Common myeloid progenitor, CD34-positive (primary cell): Measurements from ENCODE around the gene STN1.

Source experiments
- CTCF ChIA-PET: fragments of 350-600 bp; sonication (Branson Sonifier 250); formaldehyde crosslinking; loops from one replicate; lab custom pipeline; 2021; ENCODE audit warnings: antibody characterized with exemption; lab: Charles Lee
- POLR2A ChIA-PET: fragments of 350-600 bp; sonication (Branson Sonifier 250); formaldehyde crosslinking; loops from one replicate; lab custom pipeline; 2021; ENCODE audit warnings: antibody characterized with exemption; lab: Charles Lee
- DNase-seq, 3 donors: peaks; one replicate each; pipeline versions ENCODE4 v3.0.0 to v3.0.0-alpha.2; 2013
- H3K27ac ChIP-seq, 2 experiments: 1 replicate in 1 of 2; 2 replicates in 1 of 2; pipeline ENCODE4 v1.7.0; 2013; ENCODE audit warnings: inconsistent platforms in 2 of 2, low read length in 2 of 2, mild to moderate bottlenecking in 2 of 2, low read depth in 1 of 2, moderate library complexity in 1 of 2; ENCODE audit not compliant: severe bottlenecking in 2 of 2, insufficient read depth in 1 of 2, poor library complexity in 1 of 2
- H3K27me3 ChIP-seq, 5 experiments: replicated peaks in 2 of 5; 1 replicate in 3 of 5; 2 replicates in 2 of 5; pipeline versions ENCODE4 v1.6.1 to v1.7.0; 2013; ENCODE audit warnings: low read length in 4 of 5, mild to moderate bottlenecking in 2 of 5, moderate library complexity in 2 of 5, inconsistent platforms in 1 of 5; ENCODE audit not compliant: insufficient read depth in 5 of 5, control insufficient read depth in 4 of 5
- H3K36me3 ChIP-seq, 4 experiments: 1 replicate in 2 of 4; 2 replicates in 2 of 4; pipeline versions ENCODE4 v1.6.1 to v1.7.0; 2013; ENCODE audit warnings: low read length in 3 of 4, control low read depth in 1 of 4, mild to moderate bottlenecking in 1 of 4; ENCODE audit not compliant: control insufficient read depth in 4 of 4, insufficient read depth in 4 of 4
- H3K4me1 ChIP-seq, 4 experiments: 1 replicate in 3 of 4; 2 replicates in 1 of 4; pipeline versions ENCODE4 v1.6.1 to v1.7.1; 2013; ENCODE audit warnings: low read length in 3 of 4, mild to moderate bottlenecking in 3 of 4, control low read depth in 1 of 4, inconsistent platforms in 1 of 4, moderate library complexity in 1 of 4; ENCODE audit not compliant: control insufficient read depth in 4 of 4, insufficient read depth in 4 of 4; ENCODE audit errors: control extremely low read depth in 1 of 4
- H3K4me3 ChIP-seq, 7 experiments: 1 replicate in 4 of 7; 2 replicates in 3 of 7; pipeline versions ENCODE4 v1.5.1 to v1.7.0; 2013; ENCODE audit warnings: mild to moderate bottlenecking in 7 of 7, low read length in 6 of 7, moderate library complexity in 6 of 7, inconsistent platforms in 2 of 7, low read depth in 2 of 7, control low read depth in 1 of 7; ENCODE audit not compliant: insufficient read depth in 4 of 7, control insufficient read depth in 1 of 7; ENCODE audit errors: extremely low read depth in 1 of 7
- H3K9me3 ChIP-seq, 5 experiments: 1 replicate in 4 of 5; 2 replicates in 1 of 5; pipeline versions ENCODE4 v1.6.1 to v1.7.1; 2013; ENCODE audit warnings: low read length in 4 of 5, mild to moderate bottlenecking in 2 of 5, inconsistent platforms in 1 of 5, low read depth in 1 of 5, moderate library complexity in 1 of 5; ENCODE audit not compliant: control insufficient read depth in 4 of 5, insufficient read depth in 2 of 5; ENCODE audit errors: control extremely low read depth in 1 of 5
- WGBS: methylation state at CpG from one replicate; pipeline ENCODE4 v1.1.5; 2013; ENCODE audit not compliant: insufficient coverage; 5-methylcytosine and 5-hydroxymethylcytosine counted together

Gene STN1

DNA sequence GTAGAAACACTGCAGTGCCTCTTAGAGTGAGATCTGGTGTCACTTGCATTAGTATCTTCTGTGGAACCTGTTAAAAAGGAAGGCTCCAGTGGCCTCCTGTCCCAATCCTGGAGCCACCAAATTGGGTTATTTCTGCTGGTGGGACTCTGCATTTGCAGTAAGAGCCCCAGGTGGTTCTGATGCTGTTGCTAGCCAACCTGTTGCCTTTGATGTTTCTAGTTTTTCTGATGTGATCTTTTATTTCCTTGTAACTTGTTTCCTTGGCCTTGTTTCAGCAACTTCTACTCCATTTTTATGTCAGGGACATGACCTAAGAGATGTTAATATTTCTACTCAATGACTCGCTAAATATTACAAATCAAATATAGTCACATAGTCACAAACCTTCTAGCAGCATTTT, 12.5 kb upstream of the STN1 start:
- POLR2A ChIA-PET = interaction anchor here (0.9 kb wide), 1 partner anchor 13 kb away, joined by 3 read pairs; no protein-coding TSS in a partner anchor
- H3K4me3 ChIP-seq = no peak overlapping the region

GRCh38 chr10:103929381-103929921, 11.5 kb upstream of the STN1 start:
- H3K27ac ChIP-seq = no peak overlapping the region
- H3K36me3 ChIP-seq = no peaks in the 10 kb centered on the region
- CTCF ChIA-PET = interaction anchor here (1.4 kb wide), 1 partner anchor 13 kb away, joined by 3 read pairs; no protein-coding TSS in a partner anchor
- H3K4me1 ChIP-seq = no peaks in the 10 kb centered on the region
- DNase-seq = no peak
- H3K27me3 ChIP-seq = no peaks in the 10 kb centered on the region
- POLR2A ChIA-PET = interaction anchor here (0.6 to 0.9 kb wide), 2 partner anchors 14 to 37 kb away, joined by 3 read pairs; no protein-coding TSS in a partner anchor
- H3K9me3 ChIP-seq = no peaks in the 10 kb centered on the region
- 99% methylated on average over 5 of the region's 7 CpGs for WGBS
- no peak overlapping the region for H3K4me3 ChIP-seq

More for the DNA sequence above, 12.5 kb upstream of the STN1 start:
- no peak for DNase-seq
- Histone ChIP-seq H3K27me3 (no peaks in the 10 kb centered on the region), H3K27ac (no peak overlapping the region), H3K9me3 (no peaks in the 10 kb centered on the region), H3K4me1 (no peaks in the 10 kb centered on the region), H3K36me3 (no peaks in the 10 kb centered on the region)
- CTCF ChIA-PET = interaction anchor here (1.4 to 1.7 kb wide), 2 partner anchors 9 to 12 kb away, joined by 3 to 5 read pairs; no protein-coding TSS in a partner anchor
- WGBS = no CpG with 5 or more reads among the region's 1 CpG

- H3K27me3 ChIP-seq = no peaks in the 10 kb centered on the region
- H3K27ac ChIP-seq = no peak overlapping the region
- POLR2A ChIA-PET = no interaction called here
- H3K4me1 ChIP-seq = no peaks in the 10 kb centered on the region
- CTCF ChIA-PET = interaction anchor here (1.3 kb wide), 1 partner anchor 37 kb away, joined by 4 read pairs; no protein-coding TSS in a partner anchor
- 97% methylated on average over 6 of the region's 6 CpGs for WGBS
- H3K4me3 ChIP-seq = no peak overlapping the region
- no peak for DNase-seq
- no peaks in the 10 kb centered on the region for H3K36me3 ChIP-seq
- H3K9me3 ChIP-seq = no peaks in the 10 kb centered on the region
Observed at GRCh38 chr10:103928784-103929183, 10.8 kb upstream of the STN1 start.

GRCh38 chr10:103926722-103927319, 8.8 kb upstream of the STN1 start:
- H3K4me3 ChIP-seq = no peak overlapping the region
- H3K36me3 ChIP-seq = no peaks in the 10 kb centered on the region
- H3K27me3 ChIP-seq = no peaks in the 10 kb centered on the region
- WGBS = 100% methylated on average over 1 of the region's 2 CpGs
- H3K9me3 ChIP-seq = no peaks in the 10 kb centered on the region
- ChIA-PET CTCF (interaction anchor here (0.5 to 1.8 kb wide), 5 partner anchors 19 to 318 kb away, joined by 3 to 7 read pairs (median 4); no protein-coding TSS in a partner anchor), POLR2A (no interaction called here)
- no peak overlapping the region for H3K27ac ChIP-seq
- DNase-seq = no peak
- H3K4me1 ChIP-seq = peaks cover 0 to 2% (median 1%) of the 10 kb centered on the region in 4 experiments

GRCh38 chr10:103925591-103925990, 7.6 kb upstream of the STN1 start:
- POLR2A ChIA-PET = no interaction called here
- Histone ChIP-seq H3K36me3 (no peaks in the 10 kb centered on the region), H3K9me3 (no peaks in the 10 kb centered on the region), H3K4me1 (peaks cover 0 to 10% (median 4%) of the 10 kb centered on the region in 4 experiments), H3K4me3 (no peak overlapping the region), H3K27ac (no peak overlapping the region), H3K27me3 (no peaks in the 10 kb centered on the region)
- 100% methylated on average over 1 of the region's 1 CpG for WGBS
- CTCF ChIA-PET = interaction anchor here (1.4 kb wide), 1 partner anchor 38 kb away, joined by 3 read pairs; no protein-coding TSS in a partner anchor
- DNase-seq = no peak

GRCh38 chr10:103923502-103923901, 5.5 kb upstream of the STN1 start:
- Histone ChIP-seq H3K9me3 (no peaks in the 10 kb centered on the region), H3K36me3 (no peaks in the 10 kb centered on the region), H3K27me3 (no peaks in the 10 kb centered on the region), H3K27ac (no peak overlapping the region), H3K4me3 (no peak overlapping the region), H3K4me1 (peaks cover 3 to 25% (median 14%) of the 10 kb centered on the region in 4 experiments)
- POLR2A ChIA-PET = no interaction called here
- CTCF ChIA-PET = no interaction called here
- 82% methylated on average over 3 of the region's 3 CpGs for WGBS
- no peak for DNase-seq

- Histone ChIP-seq H3K4me1 (peaks cover 3 to 28% (median 17%) of the 10 kb centered on the region in 4 experiments), H3K4me3 (no peak overlapping the region), H3K27me3 (no peaks in the 10 kb centered on the region), H3K36me3 (no peaks in the 10 kb centered on the region), H3K9me3 (no peaks in the 10 kb centered on the region), H3K27ac (no peak overlapping the region)
- no peak for DNase-seq
- CTCF ChIA-PET = interaction anchor here (1.0 to 2.4 kb wide), 6 partner anchors 8 to 82 kb away, joined by 3 to 11 read pairs (median 6); no protein-coding TSS in a partner anchor
- POLR2A ChIA-PET = no interaction called here
- no CpG with 5 or more reads among the region's 2 CpGs for WGBS
Observed at GRCh38 chr10:103922659-103923058, 4.7 kb upstream of the STN1 start.
